Stomach (tissue), 9 donors: ENCODE measurements around the gene MYCBP2. TPM values are rescaled to one million over a fixed set of nuclear protein-coding genes. Genes with fewer than 3 reads are reported as not detected.

ENCODE experiments used
- DNase-seq, 2 donors: peaks; one replicate each; pipeline versions ENCODE4 v3.0.0 to v3.0.0-alpha.2; 2013 to 2019
- H3K27ac ChIP-seq, 5 donors: fragments of 200-600 bp in 4 of 5; sonication (generic) in 4 of 5; one replicate each; pipeline ENCODE4 v1.5.1; 2013 to 2019; ENCODE audit warnings: mild to moderate bottlenecking in 1 of 5, moderate library complexity in 1 of 5
- H3K27me3 ChIP-seq, 3 donors: fragments of 200-600 bp; sonication (generic); one replicate each; pipeline ENCODE4 v1.5.1; 2017 to 2019; ENCODE audit warnings: mixed run types in 1 of 3
- H3K36me3 ChIP-seq, 4 donors: fragments of 200-600 bp; sonication (generic); 1 replicate in 3 of 4; 2 replicates in 1 of 4; pipeline ENCODE4 v1.5.1; 2016 to 2019
- H3K4me1 ChIP-seq, 4 donors: fragments of 200-600 bp; sonication (generic); one replicate each; pipeline ENCODE4 v1.5.1; 2016 to 2019
- H3K4me3 ChIP-seq, 4 donors: fragments of 200-600 bp; sonication (generic) in 3 of 4; one replicate each; pipeline ENCODE4 v1.5.1; 2016 to 2019; ENCODE audit warnings: mild to moderate bottlenecking in 1 of 4
- H3K9me3 ChIP-seq, 4 donors: fragments of 200-600 bp; sonication (generic); one replicate each; pipeline ENCODE4 v1.5.1; 2016 to 2019
- CTCF ChIP-seq, 7 experiments: fragments of 450-650 bp in 4 of 7; fragments of 200-600 bp in 3 of 7; sonication (generic) in 3 of 7; IDR thresholded peaks; one replicate each; pipeline ENCODE4 v1.5.1; 2016 to 2019; ENCODE audit warnings: antibody characterized with exemption in 7 of 7, control low read depth in 2 of 7, mild to moderate bottlenecking in 1 of 7
- EP300 ChIP-seq: sonication (generic); formaldehyde crosslinking; IDR thresholded peaks from one replicate; pipeline ENCODE4 v1.6.1; 2017; ENCODE audit warnings: antibody characterized with exemption
- POLR2A ChIP-seq, 4 donors: fragments of 450-650 bp; IDR thresholded peaks; one replicate each; pipeline ENCODE4 v1.6.1; 2016; ENCODE audit warnings: antibody characterized with exemption in 4 of 4, control low read depth in 2 of 4, mild to moderate bottlenecking in 1 of 4, moderate library complexity in 1 of 4
- POLR2AphosphoS5 ChIP-seq, 3 donors: sonication (generic); formaldehyde crosslinking; IDR thresholded peaks; one replicate each; pipeline ENCODE4 v1.6.1; 2016; ENCODE audit warnings: antibody characterized with exemption in 3 of 3
- WGBS, 5 donors: extraction: QIAGEN DNeasy Blood & Tissue Kit in 3 of 5; methylation state at CpG; one replicate each; pipeline versions ENCODE4 v1.1.5 to v1.1.7; 2013 to 2018; 5-methylcytosine and 5-hydroxymethylcytosine counted together
- intact Hi-C: fragments of 100-400 bp; cut with DNase I; formaldehyde crosslinking; loops from one replicate; pipeline ENCODE4 v1.15.1; 2023; ENCODE audit warnings: low total_unique reads
- polyA plus RNA-seq, 3 donors: library from polyadenylated mRNA; stranded (reverse); fragments of 200-250 nt; gene quantifications; one replicate each; pipeline ENCODE4 v1.2.3, GENCODE V29; 2013
- total RNA-seq, 5 donors: library from RNA; depleted of rRNA; stranded (reverse); fragments of >200 nt; gene quantifications; one replicate each; pipeline versions ENCODE4 v1.1.0 to v1.2.3, GENCODE V29; 2014 to 2016
- donor health status: healthy with polysubstance abuse.
- donor health status: Bipolar disorder and iron deficiency.
- donor health status: healthy.

Gene MYCBP2
- total and polyA plus RNA-seq, 8 donors, result 15.6 to 194 (median 70.4) TPM

DNA sequence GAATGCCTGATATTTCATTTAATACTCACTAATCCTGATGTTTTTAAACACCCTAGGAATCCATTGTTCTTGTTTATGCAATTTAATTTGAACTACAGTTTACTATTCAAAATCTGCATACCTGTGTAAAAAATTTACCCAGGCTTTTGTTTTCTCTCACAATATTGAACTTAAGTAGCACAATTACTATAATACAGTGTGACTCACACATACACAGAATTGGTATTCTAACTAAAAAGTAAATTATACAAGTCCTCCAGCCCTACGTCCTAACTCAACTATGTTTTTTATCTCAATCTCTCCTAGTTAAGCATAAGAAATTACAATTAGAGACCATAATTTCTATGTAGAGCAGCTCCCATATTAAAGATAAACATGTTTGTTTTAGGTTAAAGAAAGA lies 41.8 kb downstream of the MYCBP2 start:
- Histone ChIP-seq H3K27ac (no peak overlapping the region), H3K9me3 (no peaks in the 10 kb centered on the region), H3K36me3 (peaks cover 0 to 42% (median 30%) of the 10 kb centered on the region in 4 donors), H3K27me3 (no peaks in the 10 kb centered on the region), H3K4me3 (no peak overlapping the region), H3K4me1 (peaks cover 0 to 9% (median 3%) of the 10 kb centered on the region in 4 donors)
- DNase-seq, result no peak
- 36 to 69% (median 48%) methylated on average over 1 of the region's 1 CpG for WGBS, 5 donors
- intact Hi-C loops, result no loop called here
- TF ChIP-seq EP300 (no peak), POLR2AphosphoS5 (IDR thresholded peaks at IDR 0.05) (no peak), CTCF (IDR thresholded peaks at IDR 0.05) (no peak), POLR2A (IDR thresholded peaks at IDR 0.05) (no peak)

GRCh38 chr13:77274126-77274525 lies 52.8 kb downstream of the MYCBP2 start:
- H3K27ac ChIP-seq, result no peak overlapping the region
- no peak for TF ChIP-seq CTCF (IDR thresholded peaks at IDR 0.05)
- TF ChIP-seq POLR2AphosphoS5 (IDR thresholded peaks at IDR 0.05), result no peak
- no peak for TF ChIP-seq EP300
- no peak for TF ChIP-seq POLR2A (IDR thresholded peaks at IDR 0.05)
- H3K27me3 ChIP-seq, result no peaks in the 10 kb centered on the region
- peaks cover 14 to 51% (median 50%) of the 10 kb centered on the region in 4 donors for H3K36me3 ChIP-seq
- no peaks in the 10 kb centered on the region for H3K4me1 ChIP-seq
- no peak overlapping the region for H3K4me3 ChIP-seq
- no peak for DNase-seq
- WGBS, 5 donors, result 94 to 98% (median 97%) methylated on average over 1 of the region's 1 CpG
- H3K9me3 ChIP-seq, result no peaks in the 10 kb centered on the region
- intact Hi-C loops, result no loop called here

GRCh38 chr13:77269141-77269540 lies 57.8 kb downstream of the MYCBP2 start:
- Histone ChIP-seq H3K4me1 (no peaks in the 10 kb centered on the region), H3K36me3 (peaks cover 14 to 88% (median 72%) of the 10 kb centered on the region in 4 donors), H3K27ac (no peak overlapping the region), H3K27me3 (no peaks in the 10 kb centered on the region), H3K9me3 (no peaks in the 10 kb centered on the region), H3K4me3 (no peak overlapping the region)
- 77 to 98% (median 97%) methylated on average over 1 of the region's 1 CpG for WGBS, 5 donors
- intact Hi-C loops, result no loop called here
- TF ChIP-seq POLR2A (IDR thresholded peaks at IDR 0.05) (no peak), POLR2AphosphoS5 (IDR thresholded peaks at IDR 0.05) (no peak), EP300 (no peak), CTCF (IDR thresholded peaks at IDR 0.05) (no peak)
- no peak for DNase-seq

DNA sequence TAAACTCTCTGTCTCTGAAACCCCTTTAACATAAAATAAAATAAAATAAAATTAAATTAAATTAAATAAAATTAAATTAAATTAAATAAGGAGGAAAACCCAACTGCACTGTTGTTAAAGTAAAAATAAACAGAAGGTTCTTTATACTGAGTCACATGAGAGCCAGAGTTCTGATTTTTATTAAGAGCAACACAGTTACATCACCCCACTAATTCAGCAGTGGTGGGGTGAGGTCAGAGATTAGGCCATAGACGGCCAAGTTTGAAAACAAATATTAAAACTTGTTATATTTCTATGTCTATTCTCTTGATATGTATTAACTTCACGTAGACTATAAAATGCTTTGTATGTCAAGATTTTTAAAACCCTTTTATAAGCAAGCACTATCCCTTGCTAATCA lies 59.5 kb downstream of the MYCBP2 start:
- Histone ChIP-seq H3K4me1 (no peaks in the 10 kb centered on the region), H3K4me3 (no peak overlapping the region), H3K27ac (no peak overlapping the region), H3K36me3 (peaks cover 10 to 91% (median 71%) of the 10 kb centered on the region in 4 donors), H3K27me3 (no peaks in the 10 kb centered on the region), H3K9me3 (no peaks in the 10 kb centered on the region)
- WGBS, 5 donors, result 65 to 75% (median 68%) methylated on average over 2 of the region's 2 CpGs
- TF ChIP-seq POLR2A (IDR thresholded peaks at IDR 0.05) (no peak), CTCF (IDR thresholded peaks at IDR 0.05) (no peak), POLR2AphosphoS5 (IDR thresholded peaks at IDR 0.05) (no peak), EP300 (no peak)
- intact Hi-C loops, result no loop called here
- peak in 1 of 2 donors; percentile 4 for DNase-seq
